ENCODE results near the gene THSD4. TPM values are rescaled to one million over a fixed set of nuclear protein-coding genes. Genes with fewer than 3 reads are reported as not detected.
"Not testable (repeated sequence)": the region's sequence is repeated elsewhere in the genome, so short reads cannot be mapped to it uniquely, and the experiment has no call there.

Gene THSD4
- total and polyA plus RNA-seq, 2 donors = 23.9 to 75.1 TPM

DNA sequence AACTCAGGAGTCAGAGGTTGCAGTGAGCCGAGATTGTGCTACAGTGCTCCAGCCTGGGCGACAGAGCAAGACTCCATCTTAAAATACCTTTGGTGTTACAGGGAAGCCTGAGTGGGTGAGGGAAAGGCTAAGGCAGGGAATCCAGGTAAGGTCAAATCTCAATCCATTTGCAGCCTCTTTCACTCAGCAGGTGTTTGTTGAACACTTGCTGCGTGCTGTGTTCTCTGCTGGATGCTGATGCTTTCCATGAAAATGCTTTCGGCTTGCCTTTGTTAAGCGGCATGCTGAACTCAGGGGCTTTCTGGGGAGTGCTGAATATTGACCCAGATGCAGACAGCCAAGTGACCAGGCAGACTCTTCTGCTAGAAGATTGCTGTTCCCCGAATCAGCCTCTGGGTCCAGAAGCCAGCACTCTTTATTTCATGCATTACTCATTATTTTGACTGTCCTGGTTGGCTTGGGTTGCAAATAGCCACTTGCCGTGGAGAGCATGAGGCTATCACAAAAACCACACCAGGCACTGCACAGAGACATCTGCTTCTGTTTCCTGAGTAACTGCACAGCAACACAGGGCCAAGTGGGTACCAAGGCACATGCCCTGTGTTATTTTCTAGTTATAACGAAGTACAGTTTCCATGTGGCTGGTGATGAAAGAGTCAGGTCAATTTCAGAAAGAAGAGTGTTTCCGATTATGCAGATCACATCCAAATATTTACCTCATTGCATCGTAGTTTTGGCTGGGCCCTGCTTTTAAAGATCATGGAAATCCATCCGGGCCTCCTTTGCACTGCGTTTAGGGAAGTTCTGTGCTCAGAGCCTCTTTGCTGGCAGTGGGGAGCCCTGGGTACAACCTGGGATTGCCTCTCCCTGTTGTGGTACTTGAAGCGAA, 88.6 kb downstream of the THSD4 start:
- no peak overlapping the region for H3K27ac ChIP-seq (ENCODE audit: low read depth)
- no peaks in the 10 kb centered on the region for H3K4me1 ChIP-seq (ENCODE audit: insufficient read depth)
- no peaks in the 10 kb centered on the region for H3K36me3 ChIP-seq (ENCODE audit: insufficient read depth)
- WGBS = 56% methylated on average over 13 of the region's 13 CpGs
- no peak for DNase-seq (ENCODE audit: extremely low spot score)
- no peak overlapping the region for H3K4me3 ChIP-seq (ENCODE audit: low read depth, low read length)

- Histone ChIP-seq H3K36me3 (ENCODE audit: insufficient read depth) (no peaks in the 10 kb centered on the region), H3K4me1 (ENCODE audit: insufficient read depth) (no peaks in the 10 kb centered on the region), H3K4me3 (ENCODE audit: low read depth, low read length) (no peak overlapping the region), H3K27ac (ENCODE audit: low read depth) (no peak overlapping the region)
- no peak for DNase-seq (ENCODE audit: extremely low spot score)
- 92% methylated on average over 4 of the region's 4 CpGs for WGBS
Measured at GRCh38 chr15:71207141-71207540, 91.9 kb downstream of the THSD4 start.

- 86% methylated on average over 4 of the region's 4 CpGs for WGBS
- Histone ChIP-seq H3K4me1 (ENCODE audit: insufficient read depth) (no peaks in the 10 kb centered on the region), H3K4me3 (ENCODE audit: low read depth, low read length) (no peak overlapping the region), H3K27ac (ENCODE audit: low read depth) (no peak overlapping the region), H3K36me3 (ENCODE audit: insufficient read depth) (no peaks in the 10 kb centered on the region)
- no peak for DNase-seq (ENCODE audit: extremely low spot score)
Measured at GRCh38 chr15:71212146-71212545, 96.9 kb downstream of the THSD4 start.

DNA sequence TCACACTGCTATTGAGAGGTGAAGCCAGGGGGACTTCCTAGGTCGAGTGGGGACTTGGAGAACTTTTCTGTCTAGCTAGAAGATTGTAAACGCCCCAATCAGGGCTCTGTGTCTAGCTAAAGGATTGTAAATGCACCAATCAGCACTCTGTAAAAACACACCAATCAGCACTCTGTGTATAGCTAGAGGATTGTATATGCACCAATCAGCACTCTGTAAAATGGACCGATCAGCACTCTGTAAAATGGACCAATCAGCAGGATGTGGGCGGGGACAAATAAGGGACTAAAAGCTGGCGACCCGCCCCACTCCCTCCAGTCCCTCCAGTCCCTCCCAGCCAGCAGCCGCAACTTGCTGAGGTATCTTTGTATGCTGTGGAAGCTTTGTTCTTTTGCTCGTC, 98.7 kb downstream of the THSD4 start:
- H3K4me1 ChIP-seq (ENCODE audit: insufficient read depth); H3K4me3 ChIP-seq (ENCODE audit: low read depth, low read length); H3K27ac ChIP-seq (ENCODE audit: low read depth); H3K36me3 ChIP-seq (ENCODE audit: insufficient read depth); DNase-seq (ENCODE audit: extremely low spot score): not testable (repeated sequence)
- 95% methylated on average over 8 of the region's 8 CpGs for WGBS

GRCh38 chr15:71215126-71215894, 100.0 kb downstream of the THSD4 start:
- no peaks in the 10 kb centered on the region for H3K4me1 ChIP-seq (ENCODE audit: insufficient read depth)
- 58% methylated on average over 51 of the region's 51 CpGs for WGBS
- H3K36me3 ChIP-seq (ENCODE audit: insufficient read depth) = no peaks in the 10 kb centered on the region
- H3K4me3 ChIP-seq (ENCODE audit: low read depth, low read length) = no peak overlapping the region
- DNase-seq (ENCODE audit: extremely low spot score) = no peak
- H3K27ac ChIP-seq (ENCODE audit: low read depth) = no peak overlapping the region

DNA sequence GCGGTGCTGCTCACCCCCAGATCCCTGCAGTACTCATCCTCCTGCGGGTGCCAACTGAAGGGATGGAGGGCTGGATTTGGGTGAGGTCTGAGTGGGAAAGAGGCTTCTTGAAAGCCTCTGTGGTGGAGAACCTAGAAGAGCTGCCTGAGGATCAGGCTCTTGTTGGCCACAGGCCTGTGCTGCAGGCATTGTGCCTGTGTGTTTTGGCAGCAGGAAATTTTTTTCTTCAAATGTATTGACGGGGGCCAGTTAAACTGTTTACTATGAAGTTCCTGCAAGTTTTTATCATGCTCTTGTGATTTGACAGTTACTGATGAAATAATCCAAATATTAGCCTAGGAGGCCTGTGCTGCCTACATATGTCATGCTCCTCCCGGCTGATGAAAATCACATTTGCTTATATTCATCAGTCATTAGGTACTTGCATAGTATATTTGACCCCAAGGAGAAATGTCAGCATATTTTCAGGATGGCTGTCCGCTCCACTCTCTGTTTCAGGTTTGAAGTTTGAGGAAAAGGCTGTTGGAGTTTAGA, 103.1 kb downstream of the THSD4 start:
- H3K36me3 ChIP-seq (ENCODE audit: insufficient read depth) = no peaks in the 10 kb centered on the region
- no peak overlapping the region for H3K27ac ChIP-seq (ENCODE audit: low read depth)
- no peak overlapping the region for H3K4me3 ChIP-seq (ENCODE audit: low read depth, low read length)
- no peak for DNase-seq (ENCODE audit: extremely low spot score)
- H3K4me1 ChIP-seq (ENCODE audit: insufficient read depth) = no peaks in the 10 kb centered on the region
- 53% methylated on average over 5 of the region's 5 CpGs for WGBS

- no peak overlapping the region for H3K27ac ChIP-seq (ENCODE audit: low read depth)
- H3K4me1 ChIP-seq (ENCODE audit: insufficient read depth) = no peaks in the 10 kb centered on the region
- H3K36me3 ChIP-seq (ENCODE audit: insufficient read depth) = no peaks in the 10 kb centered on the region
- H3K4me3 ChIP-seq (ENCODE audit: low read depth, low read length) = no peak overlapping the region
- no peak for DNase-seq (ENCODE audit: extremely low spot score)
- WGBS = 66% methylated on average over 4 of the region's 4 CpGs
Measured at GRCh38 chr15:71219101-71219500, 103.8 kb downstream of the THSD4 start.

DNA sequence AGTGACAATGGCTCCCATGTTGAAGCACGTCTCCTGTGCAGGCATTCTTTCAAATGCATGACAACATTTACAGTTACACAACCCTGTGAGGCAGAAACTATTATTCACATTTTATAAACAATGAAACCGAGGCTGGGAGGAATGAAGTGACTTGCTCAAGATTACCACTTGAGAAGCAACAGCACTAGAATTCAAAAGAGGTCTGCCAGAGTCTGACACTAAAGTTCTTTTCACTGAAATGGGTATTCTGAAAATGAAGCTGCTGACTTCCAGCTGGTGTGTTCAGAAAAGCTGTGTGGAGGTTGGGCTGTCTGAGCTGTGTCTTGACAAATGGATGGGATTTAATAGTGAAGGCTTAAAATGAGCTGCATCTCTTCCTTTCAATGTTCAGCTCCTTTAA, 104.4 kb downstream of the THSD4 start:
- Histone ChIP-seq H3K36me3 (ENCODE audit: insufficient read depth) (no peaks in the 10 kb centered on the region), H3K27ac (ENCODE audit: low read depth) (no peak overlapping the region), H3K4me3 (ENCODE audit: low read depth, low read length) (no peak overlapping the region), H3K4me1 (ENCODE audit: insufficient read depth) (no peaks in the 10 kb centered on the region)
- 29% methylated on average over 2 of the region's 2 CpGs for WGBS
- DNase-seq (ENCODE audit: extremely low spot score) = no peak

- Histone ChIP-seq H3K4me1 (ENCODE audit: insufficient read depth) (no peaks in the 10 kb centered on the region), H3K4me3 (ENCODE audit: low read depth, low read length) (no peak overlapping the region), H3K27ac (ENCODE audit: low read depth) (no peak overlapping the region), H3K36me3 (ENCODE audit: insufficient read depth) (no peaks in the 10 kb centered on the region)
- no peak for DNase-seq (ENCODE audit: extremely low spot score)
- WGBS = 97% methylated on average over 3 of the region's 3 CpGs
Measured at GRCh38 chr15:71220828-71221227, 105.6 kb downstream of the THSD4 start.

DNA sequence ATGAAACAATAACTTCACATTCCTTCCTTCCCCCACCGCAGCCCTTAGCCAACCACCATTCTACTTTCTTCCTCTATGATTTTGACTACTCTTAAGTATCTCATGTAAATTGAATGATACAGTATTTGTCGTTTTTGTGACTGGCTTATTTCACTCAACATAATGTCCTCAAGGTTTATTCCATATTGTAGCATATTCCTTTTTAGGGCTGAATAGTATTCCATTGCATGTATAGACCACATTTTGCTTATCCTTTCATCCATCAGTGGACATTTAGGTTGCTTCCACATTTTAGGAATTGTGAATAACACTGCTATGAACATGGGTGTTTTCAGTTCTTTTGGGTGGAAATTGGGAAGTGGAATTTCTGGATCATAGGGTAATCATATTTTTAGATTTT, 106.1 kb downstream of the THSD4 start:
- no peak overlapping the region for H3K27ac ChIP-seq (ENCODE audit: low read depth)
- no peak overlapping the region for H3K4me3 ChIP-seq (ENCODE audit: low read depth, low read length)
- H3K36me3 ChIP-seq (ENCODE audit: insufficient read depth) = no peaks in the 10 kb centered on the region
- WGBS = 73% methylated on average over 2 of the region's 2 CpGs
- DNase-seq (ENCODE audit: extremely low spot score) = no peak
- no peaks in the 10 kb centered on the region for H3K4me1 ChIP-seq (ENCODE audit: insufficient read depth)

DNA sequence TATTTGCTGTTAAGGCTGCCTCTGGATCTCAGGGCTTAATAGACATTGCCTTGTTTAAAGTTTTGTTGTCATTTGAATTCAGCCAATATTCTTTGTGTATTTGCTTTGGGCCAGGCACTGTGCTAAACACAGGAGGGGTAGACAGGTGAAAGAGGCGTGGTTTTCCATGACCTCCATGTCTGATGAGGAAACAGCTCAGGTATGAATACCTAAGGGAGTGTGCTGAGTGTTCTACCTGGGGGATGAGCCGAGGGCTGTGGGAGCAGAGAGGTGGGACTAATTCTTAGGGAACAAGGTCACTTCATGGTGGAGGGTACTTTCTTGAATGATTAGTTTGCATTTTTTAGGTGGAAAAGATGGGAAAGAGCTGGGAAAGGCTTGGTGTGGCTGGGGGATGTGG, 108.2 kb downstream of the THSD4 start:
- WGBS = 93% methylated on average over 2 of the region's 2 CpGs
- Histone ChIP-seq H3K4me3 (ENCODE audit: low read depth, low read length) (no peak overlapping the region), H3K36me3 (ENCODE audit: insufficient read depth) (no peaks in the 10 kb centered on the region), H3K4me1 (ENCODE audit: insufficient read depth) (no peaks in the 10 kb centered on the region), H3K27ac (ENCODE audit: low read depth) (no peak overlapping the region)
- DNase-seq (ENCODE audit: extremely low spot score) = no peak

DNA sequence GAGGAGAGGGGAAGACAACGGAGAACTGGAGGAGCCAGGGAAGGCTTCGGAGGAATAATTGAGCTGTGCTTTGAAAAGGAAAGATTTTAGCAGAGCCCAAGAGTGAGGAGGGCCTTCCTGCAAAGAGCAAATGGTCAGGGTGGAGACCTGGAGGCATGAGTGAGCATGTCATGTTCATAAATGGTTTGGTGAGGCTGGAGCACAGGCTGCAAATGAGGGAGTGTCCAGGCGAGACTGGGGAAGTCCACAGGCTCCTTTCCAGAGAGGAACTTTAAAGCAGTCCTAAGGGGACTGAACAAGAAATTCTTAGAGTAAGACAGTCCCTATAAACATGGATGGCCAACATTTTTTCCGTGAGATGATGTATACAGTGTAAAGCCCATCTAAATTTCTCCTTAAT, 108.8 kb downstream of the THSD4 start:
- 69% methylated on average over 4 of the region's 4 CpGs for WGBS
- no peak for DNase-seq (ENCODE audit: extremely low spot score)
- no peak overlapping the region for H3K27ac ChIP-seq (ENCODE audit: low read depth)
- no peaks in the 10 kb centered on the region for H3K4me1 ChIP-seq (ENCODE audit: insufficient read depth)
- no peaks in the 10 kb centered on the region for H3K36me3 ChIP-seq (ENCODE audit: insufficient read depth)
- no peak overlapping the region for H3K4me3 ChIP-seq (ENCODE audit: low read depth, low read length)

DNA sequence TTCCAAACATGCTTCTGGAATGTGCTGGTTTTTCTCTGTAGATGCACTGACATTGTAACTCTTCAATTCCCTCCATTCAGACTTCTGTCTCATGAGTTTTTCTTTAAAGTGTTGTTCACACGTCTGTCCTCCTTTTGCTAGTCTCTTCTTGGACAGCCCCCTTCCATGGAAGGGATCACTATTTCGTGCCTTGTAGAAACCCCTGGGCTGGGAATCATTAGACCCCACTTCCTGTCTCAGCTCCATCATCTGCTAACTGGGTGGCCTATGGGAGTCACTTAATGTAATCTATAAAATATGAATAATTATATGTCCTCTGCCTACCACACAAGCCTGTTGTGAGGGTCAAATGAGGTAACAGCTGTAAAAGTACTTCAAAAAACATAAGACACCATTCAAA, 110.6 kb downstream of the THSD4 start:
- 87% methylated on average over 2 of the region's 2 CpGs for WGBS
- Histone ChIP-seq H3K4me3 (ENCODE audit: low read depth, low read length) (no peak overlapping the region), H3K27ac (ENCODE audit: low read depth) (no peak overlapping the region), H3K4me1 (ENCODE audit: insufficient read depth) (no peaks in the 10 kb centered on the region), H3K36me3 (ENCODE audit: insufficient read depth) (no peaks in the 10 kb centered on the region)
- DNase-seq (ENCODE audit: extremely low spot score) = no peak
